Measurements from ENCODE around the gene CLEC4F. TPM values are rescaled to one million over a fixed set of nuclear protein-coding genes. Genes with fewer than 3 reads are reported as not detected.

The CLEC4F gene
- total and polyA plus RNA-seq, 2 experiments from 2014 or later: not detected

DNA sequence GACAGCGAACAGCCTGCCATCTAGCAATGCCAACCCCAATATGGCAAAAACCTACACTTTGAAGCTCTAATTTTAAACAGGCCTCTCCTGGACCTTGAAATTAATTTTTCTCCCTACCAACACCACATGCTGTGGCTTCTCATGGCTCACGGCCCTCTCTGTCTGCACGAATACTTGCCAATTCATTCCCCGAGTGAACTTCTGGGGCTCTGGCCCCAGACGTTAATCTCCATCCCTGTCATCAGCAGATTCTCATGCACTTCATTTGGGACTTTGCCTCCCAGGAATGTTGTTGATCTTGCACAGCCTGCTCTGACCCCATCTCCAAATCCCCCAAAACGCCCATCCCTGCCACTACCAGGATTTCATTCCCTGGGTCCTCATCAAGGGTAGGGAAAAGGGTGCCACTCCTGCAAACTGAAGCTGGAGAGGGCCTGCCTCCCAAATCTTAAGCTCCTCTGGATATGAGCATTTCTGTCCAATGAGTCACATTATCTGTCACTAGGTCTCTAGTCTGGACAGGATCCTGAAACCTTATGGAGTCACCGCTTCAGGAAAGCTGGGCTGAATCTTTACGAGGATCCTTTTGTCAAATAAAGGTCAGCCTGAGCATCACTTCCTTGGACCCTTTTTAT is 40.4 kb downstream of the CLEC4F start (continued):
- TF ChIP-seq, protein P1, sequence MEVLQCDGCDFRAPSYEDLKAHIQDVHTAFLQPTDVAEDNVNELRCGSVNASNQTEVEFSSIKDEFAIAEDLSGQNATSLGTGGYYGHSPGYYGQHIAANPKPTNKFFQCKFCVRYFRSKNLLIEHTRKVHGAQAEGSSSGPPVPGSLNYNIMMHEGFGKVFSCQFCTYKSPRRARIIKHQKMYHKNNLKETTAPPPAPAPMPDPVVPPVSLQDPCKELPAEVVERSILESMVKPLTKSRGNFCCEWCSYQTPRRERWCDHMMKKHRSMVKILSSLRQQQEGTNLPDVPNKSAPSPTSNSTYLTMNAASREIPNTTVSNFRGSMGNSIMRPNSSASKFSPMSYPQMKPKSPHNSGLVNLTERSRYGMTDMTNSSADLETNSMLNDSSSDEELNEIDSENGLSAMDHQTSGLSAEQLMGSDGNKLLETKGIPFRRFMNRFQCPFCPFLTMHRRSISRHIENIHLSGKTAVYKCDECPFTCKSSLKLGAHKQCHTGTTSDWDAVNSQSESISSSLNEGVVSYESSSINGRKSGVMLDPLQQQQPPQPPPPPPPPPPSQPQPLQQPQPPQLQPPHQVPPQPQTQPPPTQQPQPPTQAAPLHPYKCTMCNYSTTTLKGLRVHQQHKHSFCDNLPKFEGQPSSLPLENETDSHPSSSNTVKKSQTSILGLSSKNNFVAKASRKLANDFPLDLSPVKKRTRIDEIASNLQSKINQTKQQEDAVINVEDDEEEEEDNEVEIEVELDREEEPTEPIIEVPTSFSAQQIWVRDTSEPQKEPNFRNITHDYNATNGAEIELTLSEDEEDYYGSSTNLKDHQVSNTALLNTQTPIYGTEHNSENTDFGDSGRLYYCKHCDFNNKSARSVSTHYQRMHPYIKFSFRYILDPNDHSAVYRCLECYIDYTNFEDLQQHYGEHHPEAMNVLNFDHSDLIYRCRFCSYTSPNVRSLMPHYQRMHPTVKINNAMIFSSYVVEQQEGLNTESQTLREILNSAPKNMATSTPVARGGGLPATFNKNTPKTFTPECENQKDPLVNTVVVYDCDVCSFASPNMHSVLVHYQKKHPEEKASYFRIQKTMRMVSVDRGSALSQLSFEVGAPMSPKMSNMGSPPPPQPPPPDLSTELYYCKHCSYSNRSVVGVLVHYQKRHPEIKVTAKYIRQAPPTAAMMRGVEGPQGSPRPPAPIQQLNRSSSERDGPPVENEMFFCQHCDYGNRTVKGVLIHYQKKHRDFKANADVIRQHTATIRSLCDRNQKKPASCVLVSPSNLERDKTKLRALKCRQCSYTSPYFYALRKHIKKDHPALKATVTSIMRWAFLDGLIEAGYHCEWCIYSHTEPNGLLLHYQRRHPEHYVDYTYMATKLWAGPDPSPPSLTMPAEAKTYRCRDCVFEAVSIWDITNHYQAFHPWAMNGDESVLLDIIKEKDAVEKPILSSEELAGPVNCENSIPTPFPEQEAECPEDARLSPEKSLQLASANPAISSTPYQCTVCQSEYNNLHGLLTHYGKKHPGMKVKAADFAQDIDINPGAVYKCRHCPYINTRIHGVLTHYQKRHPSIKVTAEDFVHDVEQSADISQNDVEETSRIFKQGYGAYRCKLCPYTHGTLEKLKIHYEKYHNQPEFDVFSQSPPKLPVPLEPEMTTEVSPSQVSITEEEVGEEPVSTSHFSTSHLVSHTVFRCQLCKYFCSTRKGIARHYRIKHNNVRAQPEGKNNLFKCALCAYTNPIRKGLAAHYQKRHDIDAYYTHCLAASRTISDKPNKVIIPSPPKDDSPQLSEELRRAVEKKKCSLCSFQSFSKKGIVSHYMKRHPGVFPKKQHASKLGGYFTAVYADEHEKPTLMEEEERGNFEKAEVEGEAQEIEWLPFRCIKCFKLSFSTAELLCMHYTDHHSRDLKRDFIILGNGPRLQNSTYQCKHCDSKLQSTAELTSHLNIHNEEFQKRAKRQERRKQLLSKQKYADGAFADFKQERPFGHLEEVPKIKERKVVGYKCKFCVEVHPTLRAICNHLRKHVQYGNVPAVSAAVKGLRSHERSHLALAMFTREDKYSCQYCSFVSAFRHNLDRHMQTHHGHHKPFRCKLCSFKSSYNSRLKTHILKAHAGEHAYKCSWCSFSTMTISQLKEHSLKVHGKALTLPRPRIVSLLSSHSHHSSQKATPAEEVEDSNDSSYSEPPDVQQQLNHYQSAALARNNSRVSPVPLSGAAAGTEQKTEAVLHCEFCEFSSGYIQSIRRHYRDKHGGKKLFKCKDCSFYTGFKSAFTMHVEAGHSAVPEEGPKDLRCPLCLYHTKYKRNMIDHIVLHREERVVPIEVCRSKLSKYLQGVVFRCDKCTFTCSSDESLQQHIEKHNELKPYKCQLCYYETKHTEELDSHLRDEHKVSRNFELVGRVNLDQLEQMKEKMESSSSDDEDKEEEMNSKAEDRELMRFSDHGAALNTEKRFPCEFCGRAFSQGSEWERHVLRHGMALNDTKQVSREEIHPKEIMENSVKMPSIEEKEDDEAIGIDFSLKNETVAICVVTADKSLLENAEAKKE (CRISPR knock-in tag; IDR thresholded peaks at IDR 0.05): no peak
- TF ChIP-seq JUNB (IDR thresholded peaks at IDR 0.05; ENCODE audit: unreplicated experiment) (no peak), ZNF331 (CRISPR knock-in tag; IDR thresholded peaks at IDR 0.05; ENCODE audit: low read depth) (no peak), EZH2phosphoT487 (IDR thresholded peaks at IDR 0.05; ENCODE audit: unreplicated experiment) (no peak), ZNF114 (CRISPR knock-in tag; IDR thresholded peaks at IDR 0.05) (no peak)

- H3K27ac ChIP-seq (ENCODE audit: low read depth): no peak overlapping the region
- H3K36me3 Mint-ChIP-seq (ENCODE audit: low read depth): no peaks in the 10 kb centered on the region
- no peak overlapping the region for H3K27ac Mint-ChIP-seq
- no peaks in the 10 kb centered on the region for H3K9me2 ChIP-seq (ENCODE audit: insufficient read depth)
- no peak overlapping the region for H3K4me2 ChIP-seq
- H3K4me1 ChIP-seq (ENCODE audit: insufficient read depth): no peaks in the 10 kb centered on the region
- no peak for ATAC-seq
- no peaks in the 10 kb centered on the region for H3K9me3 Mint-ChIP-seq
- H3K27me3 Mint-ChIP-seq (ENCODE audit: insufficient read depth, low read depth, poor library complexity): peaks cover 8% of the 10 kb centered on the region
- DNase-seq (ENCODE audit: low spot score): no peak
- H3K4me3 ChIP-seq: no peak overlapping the region
- H4K20me1 ChIP-seq (replicated peaks; ENCODE audit: insufficient read depth): no peaks in the 10 kb centered on the region
- H3K4me1 Mint-ChIP-seq: peaks cover under 1% of the 10 kb centered on the region; the same call in 1 of the 3 replicates
- H3K27me3 ChIP-seq (ENCODE audit: insufficient read depth): peaks cover 27% of the 10 kb centered on the region; the same call in 1 of the 2 replicates
- no peak overlapping the region for H2AFZ ChIP-seq
- no peak overlapping the region for H3K4me3 Mint-ChIP-seq
- TF ChIP-seq POLR2AphosphoS5 (IDR thresholded peaks at IDR 0.05; ENCODE audit: low read depth) (no peak), EZH2phosphoT487 (IDR thresholded peaks at IDR 0.05; ENCODE audit: unreplicated experiment) (no peak), STAT1 (IDR thresholded peaks at IDR 0.05; ENCODE audit: unreplicated experiment) (no peak), ZNF331 (CRISPR knock-in tag; IDR thresholded peaks at IDR 0.05; ENCODE audit: low read depth) (no peak), JUNB (IDR thresholded peaks at IDR 0.05; ENCODE audit: unreplicated experiment) (no peak), CREB1 (CRISPR knock-in tag; IDR thresholded peaks at IDR 0.05; ENCODE audit: low read depth) (no peak), EZH2 (IDR thresholded peaks at IDR 0.05; ENCODE audit: low read depth, unreplicated experiment) (no peak)
- no peaks in the 10 kb centered on the region for H3K36me3 ChIP-seq (ENCODE audit: insufficient read depth)
- H3K79me2 ChIP-seq (replicated peaks; ENCODE audit: insufficient read depth): no peaks in the 10 kb centered on the region
- H3F3A ChIP-seq (replicated peaks; ENCODE audit: low read depth): no peaks in the 10 kb centered on the region
Measured at GRCh38 chr2:70779491-70779890, 40.9 kb downstream of the CLEC4F start.
